ENCODE measurements around the gene MRPL2.

The MRPL2 gene

DNA sequence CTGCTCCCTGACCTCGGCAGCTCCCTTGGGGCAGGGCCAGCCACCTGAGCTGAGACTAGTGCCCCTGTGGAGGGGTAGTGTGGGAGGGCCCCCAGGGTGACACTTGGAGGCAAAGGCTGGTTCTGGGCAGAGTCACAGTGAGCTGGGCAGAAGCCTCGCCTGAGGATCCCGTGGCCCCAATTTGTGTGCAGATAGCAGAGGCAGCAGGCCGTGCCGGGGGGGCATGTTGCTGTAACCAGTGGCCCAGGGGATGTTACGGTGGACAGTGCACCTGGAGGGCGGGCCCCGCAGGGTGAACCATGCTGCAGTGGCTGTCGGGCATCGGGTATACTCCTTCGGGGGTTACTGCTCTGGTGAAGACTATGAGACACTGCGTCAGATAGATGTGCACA lies 42.3 kb downstream of the MRPL2 start:
- DNase-seq: no peak

DNA sequence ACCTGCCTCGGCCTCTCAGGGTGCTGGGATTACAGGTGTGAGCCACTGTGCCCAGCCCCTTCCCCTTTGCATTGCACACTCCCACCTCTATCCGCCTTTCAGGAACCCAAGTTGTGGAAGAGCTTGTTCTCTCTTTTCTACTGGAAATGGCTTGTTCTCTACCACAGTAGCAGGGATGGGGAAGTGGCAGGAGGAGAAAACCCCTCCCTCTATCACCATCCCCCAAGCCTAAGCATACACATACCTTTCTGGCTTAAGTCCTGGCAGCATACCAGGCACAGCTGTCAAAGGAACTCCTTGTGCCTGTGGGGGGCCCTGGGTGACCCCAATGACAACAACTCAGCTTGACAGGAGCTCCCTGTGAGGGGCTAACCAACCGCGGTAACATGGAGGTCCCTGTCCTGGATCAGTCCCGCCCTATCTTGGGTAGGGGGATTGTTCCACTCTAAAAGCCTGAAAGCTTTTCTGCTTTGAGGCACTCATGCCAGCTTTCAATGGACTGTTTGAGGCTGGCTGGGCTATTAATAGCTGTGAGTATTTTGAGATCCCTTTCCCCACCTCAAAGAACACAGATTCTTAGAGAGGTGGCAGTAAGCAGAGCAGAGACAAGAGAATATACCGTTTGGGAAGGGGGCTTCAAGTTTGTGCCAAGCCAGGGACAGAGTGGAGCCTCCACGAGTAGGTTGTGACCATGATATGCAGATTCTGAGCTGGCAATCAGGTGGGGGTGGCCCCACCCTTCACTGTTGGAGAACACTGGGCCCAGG lies 42.9 kb downstream of the MRPL2 start:
- no peak for DNase-seq

DNA sequence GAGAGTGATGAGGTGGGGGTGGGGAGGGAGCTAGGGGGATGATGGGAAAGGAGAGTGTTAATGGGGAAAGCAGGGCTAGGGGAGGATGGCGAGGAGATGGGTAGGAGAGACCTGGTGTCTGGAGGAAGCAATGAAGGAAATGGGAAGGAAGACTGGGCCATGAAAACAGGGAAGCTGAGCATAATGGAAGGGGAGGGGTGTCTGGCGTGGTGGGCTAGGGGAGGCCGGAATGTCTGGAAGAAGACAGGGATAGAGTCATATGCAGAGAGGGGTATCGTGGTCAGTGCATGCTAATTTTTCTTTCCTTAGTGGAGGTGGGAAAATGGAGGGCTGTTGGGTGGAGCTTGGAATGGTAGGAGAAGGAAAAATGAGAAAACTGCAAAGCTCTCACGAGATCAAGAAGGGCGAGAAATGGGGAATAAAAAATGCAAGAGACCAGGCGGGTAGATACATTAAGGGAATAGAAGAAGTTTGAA lies 44.8 kb downstream of the MRPL2 start:
- DNase-seq: no peak

DNA sequence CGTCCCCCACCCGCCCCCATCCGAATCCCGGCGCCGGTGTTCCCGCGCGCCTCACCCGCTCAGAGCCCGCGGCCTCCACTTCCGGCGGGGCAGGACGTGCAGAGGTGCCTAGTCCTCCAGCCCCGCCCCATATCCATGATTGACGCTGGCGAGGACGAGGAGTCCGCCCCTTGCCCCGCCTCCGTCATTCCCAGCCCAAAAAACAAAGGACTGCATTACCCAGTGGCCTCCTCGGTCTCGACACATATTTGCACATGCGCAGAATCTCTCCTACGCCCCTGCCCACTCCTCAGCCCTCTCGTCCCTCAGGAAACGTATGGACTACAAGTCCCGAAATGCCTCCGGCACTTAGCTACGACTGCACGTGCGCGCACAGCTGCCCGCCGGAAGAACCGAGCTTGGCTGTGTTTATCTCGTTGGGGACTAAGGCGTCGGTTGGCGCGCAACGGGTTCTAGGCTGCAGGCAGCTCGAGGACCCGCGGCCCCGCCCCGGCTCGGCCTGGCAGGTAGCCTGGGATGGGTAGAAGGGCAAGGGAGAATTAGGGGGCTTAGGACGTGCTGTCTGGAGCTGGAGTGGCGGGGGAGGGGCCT lies 45.3 kb downstream of the MRPL2 start, which contains the start of the genes KLHDC3 and MEA1:
Gene KLHDC3, plus strand, starts transcription at position 407 of the 591 bp plus-strand sequence. CDS start 2,944 bp downstream, outside the sequence.
Gene MEA1, minus strand, starts transcription at position 104 of the 591 bp plus-strand sequence. CDS start 133 bp downstream, outside the sequence.
- DNase-seq: peak; percentile 100

DNA sequence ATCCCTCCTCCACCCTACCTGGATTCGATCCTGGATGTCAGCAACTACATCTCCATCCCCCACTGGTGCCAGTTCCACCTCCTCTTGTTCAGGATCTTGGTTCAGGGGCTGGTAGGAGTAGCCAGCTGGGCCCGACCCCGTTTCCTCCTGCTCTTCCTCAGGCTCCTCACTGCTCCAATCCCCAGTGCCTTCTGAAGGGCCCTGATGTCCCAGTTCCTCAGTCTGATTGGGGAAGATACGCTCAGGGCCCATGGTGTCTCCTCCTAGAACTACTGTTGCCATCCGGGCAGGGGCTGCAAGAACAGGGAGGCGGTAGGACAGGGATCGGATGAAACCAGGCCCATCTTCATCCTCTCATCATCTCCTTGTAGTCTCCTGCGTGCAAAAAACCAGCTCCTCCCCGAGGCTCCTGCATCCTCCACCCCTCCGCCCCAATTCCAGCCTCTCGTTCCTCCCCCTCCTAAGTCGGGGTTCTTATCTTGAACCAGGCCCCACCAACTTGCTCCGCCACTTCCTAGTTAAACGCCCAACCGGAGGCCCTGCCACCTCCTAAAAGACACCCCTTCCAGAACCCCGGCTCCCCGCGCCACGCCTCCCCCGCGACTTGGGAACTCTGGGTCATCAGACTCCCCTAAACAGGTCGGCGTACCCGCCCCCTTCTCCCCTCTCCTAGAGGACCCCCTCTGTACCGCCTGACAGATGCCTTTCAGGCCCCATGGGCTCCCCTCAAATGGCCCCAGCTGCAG lies 46.0 kb downstream of the MRPL2 start:
- DNase-seq: peak; percentile 76

DNA sequence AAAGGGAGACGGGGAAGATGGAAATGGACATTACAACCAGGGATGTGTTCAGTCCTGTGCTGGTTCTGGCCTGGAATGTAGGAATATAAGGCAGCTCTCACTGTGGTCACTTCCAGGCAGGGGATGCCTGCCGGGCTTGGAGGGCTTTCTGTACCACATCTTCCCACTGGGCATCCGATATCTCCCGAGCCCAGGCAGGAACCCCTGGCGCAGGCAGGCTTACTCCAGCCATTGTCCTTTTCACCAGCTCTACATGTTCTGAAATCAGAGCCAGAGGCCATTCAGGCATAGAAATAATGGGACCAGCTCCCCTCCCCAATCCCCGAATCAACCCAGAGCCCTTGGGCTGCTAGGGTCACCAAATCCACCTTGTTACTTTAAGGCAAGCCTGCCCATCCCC lies 46.9 kb downstream of the MRPL2 start:
- DNase-seq: no peak

DNA sequence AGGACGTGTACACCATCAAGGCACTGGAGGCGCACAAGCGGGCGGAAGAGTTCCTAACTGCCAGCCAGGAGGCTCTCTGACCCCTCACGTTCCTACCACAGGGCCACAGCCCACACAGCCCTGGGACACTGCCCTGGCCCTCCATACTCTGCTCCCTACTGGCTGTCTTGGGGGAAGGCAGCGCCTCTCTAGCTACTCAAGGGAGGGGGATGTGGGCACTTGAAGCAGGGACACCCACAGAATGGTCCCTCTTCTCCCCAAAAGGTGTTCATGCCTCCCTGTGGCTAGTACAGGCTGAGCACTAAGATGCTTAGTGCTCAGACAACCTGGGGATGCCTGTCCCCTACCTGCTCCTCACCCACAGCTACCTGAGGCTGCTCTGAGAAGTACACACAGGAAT lies 48.0 kb downstream of the MRPL2 start:
- no peak for DNase-seq

DNA sequence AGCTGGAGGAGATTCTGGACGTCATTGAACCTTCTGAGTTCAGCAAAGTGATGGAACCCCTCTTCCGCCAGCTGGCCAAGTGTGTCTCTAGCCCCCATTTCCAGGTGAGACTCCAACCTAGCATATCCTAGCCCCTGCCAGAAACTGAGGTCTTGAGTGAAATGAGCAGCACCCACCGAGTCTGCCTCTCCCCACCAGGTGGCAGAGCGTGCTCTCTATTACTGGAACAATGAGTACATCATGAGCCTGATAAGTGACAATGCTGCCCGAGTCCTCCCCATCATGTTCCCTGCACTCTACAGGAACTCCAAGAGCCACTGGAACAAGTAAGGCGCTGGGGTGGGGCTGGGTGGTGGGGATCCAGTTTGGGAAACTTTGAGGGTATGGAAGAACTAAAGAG lies 50.1 kb downstream of the MRPL2 start:
- DNase-seq: peak; percentile 55

DNA sequence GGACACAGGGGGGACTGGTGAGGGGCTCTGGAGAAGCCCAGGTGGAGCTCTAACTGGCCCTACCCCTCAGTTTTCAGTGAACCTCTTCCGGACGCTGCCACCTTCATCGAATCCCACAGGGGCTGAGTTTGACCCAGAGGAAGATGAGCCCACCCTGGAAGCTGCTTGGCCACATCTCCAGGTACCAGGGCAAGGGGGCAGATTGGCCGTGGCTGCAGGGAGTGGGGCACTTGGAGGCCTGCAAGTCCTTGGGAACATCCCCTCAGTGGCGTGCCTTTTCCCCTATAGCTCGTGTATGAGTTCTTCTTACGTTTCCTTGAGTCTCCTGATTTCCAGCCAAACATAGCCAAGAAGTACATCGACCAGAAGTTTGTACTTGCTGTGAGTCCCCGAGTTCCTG lies 52.1 kb downstream of the MRPL2 start:
- no peak for DNase-seq

DNA sequence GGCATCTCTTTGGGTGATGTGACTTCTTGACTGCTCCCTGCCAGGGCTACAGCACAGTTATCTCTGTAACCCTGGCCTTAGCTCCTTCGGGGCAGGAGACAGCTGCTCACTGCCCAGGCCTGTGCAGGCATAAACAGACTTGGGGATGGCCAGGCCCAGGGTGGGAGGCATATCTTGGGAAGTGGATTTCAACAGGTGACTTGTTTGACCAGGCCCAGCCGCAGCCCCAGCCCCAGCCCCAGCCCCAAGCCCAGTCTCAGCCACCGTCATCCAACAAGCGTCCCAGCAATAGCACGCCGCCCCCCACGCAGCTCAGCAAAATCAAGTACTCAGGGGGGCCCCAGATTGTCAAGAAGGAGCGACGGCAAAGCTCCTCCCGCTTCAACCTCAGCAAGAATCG lies 53.0 kb downstream of the MRPL2 start:
- DNase-seq: no peak

DNA sequence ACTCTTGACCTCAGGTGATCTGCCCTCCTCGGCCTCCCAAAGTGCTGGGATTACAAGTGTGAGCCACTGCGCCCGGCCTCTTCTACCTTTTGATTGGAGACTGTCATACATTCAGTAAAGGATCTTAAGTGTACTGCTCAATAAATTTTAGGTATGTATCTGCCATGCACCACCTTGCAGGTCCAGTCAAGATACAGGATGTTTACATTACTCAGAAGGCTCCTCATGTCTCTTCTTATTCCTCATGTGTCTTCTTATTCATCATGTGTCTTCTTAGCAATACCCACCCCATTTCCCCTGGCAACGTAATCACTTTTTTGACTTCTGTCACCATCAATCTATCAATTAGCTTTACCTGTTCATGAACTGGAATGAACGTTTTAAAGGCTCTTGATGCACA lies 53.4 kb downstream of the MRPL2 start:
- DNase-seq: no peak
